ENCODE results near the gene LRRC75A. TPM values are rescaled to one million over a fixed set of nuclear protein-coding genes. Genes with fewer than 3 reads are reported as not detected.

Gene LRRC75A
- total and polyA plus RNA-seq, 2 experiments from 2014 or later: 5.3 to 26.2 TPM

GRCh38 chr17:16432017-16432416 lies 60.0 kb downstream of the LRRC75A start (continued):
- TF ChIP-seq, protein P1, sequence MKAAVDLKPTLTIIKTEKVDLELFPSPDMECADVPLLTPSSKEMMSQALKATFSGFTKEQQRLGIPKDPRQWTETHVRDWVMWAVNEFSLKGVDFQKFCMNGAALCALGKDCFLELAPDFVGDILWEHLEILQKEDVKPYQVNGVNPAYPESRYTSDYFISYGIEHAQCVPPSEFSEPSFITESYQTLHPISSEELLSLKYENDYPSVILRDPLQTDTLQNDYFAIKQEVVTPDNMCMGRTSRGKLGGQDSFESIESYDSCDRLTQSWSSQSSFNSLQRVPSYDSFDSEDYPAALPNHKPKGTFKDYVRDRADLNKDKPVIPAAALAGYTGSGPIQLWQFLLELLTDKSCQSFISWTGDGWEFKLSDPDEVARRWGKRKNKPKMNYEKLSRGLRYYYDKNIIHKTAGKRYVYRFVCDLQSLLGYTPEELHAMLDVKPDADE (IDR thresholded peaks at IDR 0.05): no peak
- TF ChIP-seq CREB1 (CRISPR knock-in tag; IDR thresholded peaks at IDR 0.05; ENCODE audit: low read depth) (no peak), JUNB (IDR thresholded peaks at IDR 0.05; ENCODE audit: unreplicated experiment) (no peak), ZNF114 (CRISPR knock-in tag; IDR thresholded peaks at IDR 0.05) (no peak), NANOG (IDR thresholded peaks at IDR 0.05; ENCODE audit: borderline replicate concordance) (no peak)
- TF ChIP-seq, protein P2, sequence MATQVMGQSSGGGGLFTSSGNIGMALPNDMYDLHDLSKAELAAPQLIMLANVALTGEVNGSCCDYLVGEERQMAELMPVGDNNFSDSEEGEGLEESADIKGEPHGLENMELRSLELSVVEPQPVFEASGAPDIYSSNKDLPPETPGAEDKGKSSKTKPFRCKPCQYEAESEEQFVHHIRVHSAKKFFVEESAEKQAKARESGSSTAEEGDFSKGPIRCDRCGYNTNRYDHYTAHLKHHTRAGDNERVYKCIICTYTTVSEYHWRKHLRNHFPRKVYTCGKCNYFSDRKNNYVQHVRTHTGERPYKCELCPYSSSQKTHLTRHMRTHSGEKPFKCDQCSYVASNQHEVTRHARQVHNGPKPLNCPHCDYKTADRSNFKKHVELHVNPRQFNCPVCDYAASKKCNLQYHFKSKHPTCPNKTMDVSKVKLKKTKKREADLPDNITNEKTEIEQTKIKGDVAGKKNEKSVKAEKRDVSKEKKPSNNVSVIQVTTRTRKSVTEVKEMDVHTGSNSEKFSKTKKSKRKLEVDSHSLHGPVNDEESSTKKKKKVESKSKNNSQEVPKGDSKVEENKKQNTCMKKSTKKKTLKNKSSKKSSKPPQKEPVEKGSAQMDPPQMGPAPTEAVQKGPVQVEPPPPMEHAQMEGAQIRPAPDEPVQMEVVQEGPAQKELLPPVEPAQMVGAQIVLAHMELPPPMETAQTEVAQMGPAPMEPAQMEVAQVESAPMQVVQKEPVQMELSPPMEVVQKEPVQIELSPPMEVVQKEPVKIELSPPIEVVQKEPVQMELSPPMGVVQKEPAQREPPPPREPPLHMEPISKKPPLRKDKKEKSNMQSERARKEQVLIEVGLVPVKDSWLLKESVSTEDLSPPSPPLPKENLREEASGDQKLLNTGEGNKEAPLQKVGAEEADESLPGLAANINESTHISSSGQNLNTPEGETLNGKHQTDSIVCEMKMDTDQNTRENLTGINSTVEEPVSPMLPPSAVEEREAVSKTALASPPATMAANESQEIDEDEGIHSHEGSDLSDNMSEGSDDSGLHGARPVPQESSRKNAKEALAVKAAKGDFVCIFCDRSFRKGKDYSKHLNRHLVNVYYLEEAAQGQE (IDR thresholded peaks at IDR 0.05; ENCODE audit: unreplicated experiment): no peak

- Mint-ChIP-seq H3K4me1 (peaks cover 7% of the 10 kb centered on the region), H3K27me3 (ENCODE audit: insufficient read depth, low read depth, poor library complexity) (peaks cover 10% of the 10 kb centered on the region), H3K9me3 (no peaks in the 10 kb centered on the region), H3K4me3 (no peak overlapping the region), H3K27ac (no peak overlapping the region), H3K36me3 (ENCODE audit: low read depth) (no peaks in the 10 kb centered on the region)
- H3F3A ChIP-seq (replicated peaks; ENCODE audit: low read depth): 0 out of 2 replicates have a peak, but pooled peaks cover 3% of the 10 kb centered on the region
- H3K4me1 ChIP-seq (ENCODE audit: insufficient read depth): no peaks in the 10 kb centered on the region
- DNase-seq (ENCODE audit: low spot score) (no peak), ATAC-seq (no peak)
- no peaks in the 10 kb centered on the region for H3K36me3 ChIP-seq (ENCODE audit: insufficient read depth)
- H3K9me2 ChIP-seq (ENCODE audit: insufficient read depth): no peaks in the 10 kb centered on the region
- no peak overlapping the region for H3K27ac ChIP-seq (ENCODE audit: low read depth)
- H3K27me3 ChIP-seq (ENCODE audit: insufficient read depth): no peaks in the 10 kb centered on the region
- no peak overlapping the region for H2AFZ ChIP-seq
- H3K79me2 ChIP-seq (replicated peaks; ENCODE audit: insufficient read depth): no peaks in the 10 kb centered on the region
- H3K4me3 ChIP-seq: no peak overlapping the region
- H3K4me2 ChIP-seq: no peak overlapping the region
- no peaks in the 10 kb centered on the region for H4K20me1 ChIP-seq (replicated peaks; ENCODE audit: insufficient read depth)
- TF ChIP-seq EZH2phosphoT487 (IDR thresholded peaks at IDR 0.05; ENCODE audit: unreplicated experiment): no peak
- TF ChIP-seq ZNF462 (CRISPR knock-in tag; IDR thresholded peaks at IDR 0.05): no peak
- no peak for TF ChIP-seq ZNF331 (CRISPR knock-in tag; IDR thresholded peaks at IDR 0.05; ENCODE audit: low read depth)
- no peak for TF ChIP-seq STAT1 (IDR thresholded peaks at IDR 0.05; ENCODE audit: unreplicated experiment)
- no peak for TF ChIP-seq CTCF (conservative IDR thresholded peaks at IDR 0.05; ENCODE audit: low read depth in 2 of 2)
These were observed 61.3 kb downstream of the LRRC75A start for GRCh38 chr17:16430650-16431049.
